ENCODE data around the gene CDH4. TPM values are rescaled to one million over a fixed set of nuclear protein-coding genes. Genes with fewer than 3 reads are reported as not detected.

Gene CDH4
- total and polyA plus RNA-seq, 12 donors: 0.04 to 0.25 (median 0.08) TPM; not detected in 5

GRCh38 chr20:61913423-61914225, 661.6 kb downstream of the CDH4 start:
- Histone ChIP-seq H3K4me3 (no peak overlapping the region), H3K27ac (no peak overlapping the region), H3K9me3 (peaks cover 0 to 20% (median 2%) of the 10 kb centered on the region in 11 donors), H3K36me3 (no peaks in the 10 kb centered on the region), H3K27me3 (peaks cover 0 to 33% (median 6%) of the 10 kb centered on the region in 7 donors), H3K4me1 (no peaks in the 10 kb centered on the region)
- 69% methylated on average over 18 of the region's 18 CpGs for WGBS, 2 donors
- no peak for DNase-seq
- no peak for ATAC-seq
- TF ChIP-seq CTCF (IDR thresholded peaks at IDR 0.05): no peak
- intact Hi-C loops (cut with DNase I): no loop called here

GRCh38 chr20:61915101-61915500, 663.0 kb downstream of the CDH4 start:
- Histone ChIP-seq H3K27ac (no peak overlapping the region), H3K36me3 (no peaks in the 10 kb centered on the region), H3K4me1 (no peaks in the 10 kb centered on the region), H3K4me3 (no peak overlapping the region), H3K9me3 (peaks cover 0 to 20% (median 2%) of the 10 kb centered on the region in 11 donors), H3K27me3 (peaks cover 0 to 25% (median 6%) of the 10 kb centered on the region in 7 donors)
- no peak for TF ChIP-seq CTCF (IDR thresholded peaks at IDR 0.05)
- WGBS, 2 donors: 76 to 90% methylated on average over 7 of the region's 7 CpGs
- DNase-seq: peak in 1 of 2 donors; percentile 1
- ATAC-seq: no peak
- intact Hi-C loops (cut with DNase I): no loop called here

- peaks cover 0 to 7% (median 0%) of the 10 kb centered on the region in 11 donors for H3K9me3 ChIP-seq
- ATAC-seq: no peak
- WGBS, 2 donors: 80 to 81% methylated on average over 6 of the region's 6 CpGs
- no peak for DNase-seq
- H3K36me3 ChIP-seq: no peaks in the 10 kb centered on the region
- no peaks in the 10 kb centered on the region for H3K4me1 ChIP-seq
- H3K4me3 ChIP-seq: no peak overlapping the region
- H3K27ac ChIP-seq: no peak overlapping the region
- H3K27me3 ChIP-seq: peaks cover 0 to 25% (median 6%) of the 10 kb centered on the region in 7 donors
- intact Hi-C loops (cut with DNase I): no loop called here
- no peak for TF ChIP-seq CTCF (IDR thresholded peaks at IDR 0.05)
These were observed 664.3 kb downstream of the CDH4 start for GRCh38 chr20:61916318-61916891.

GRCh38 chr20:61917474-61918145, 665.5 kb downstream of the CDH4 start:
- TF ChIP-seq CTCF (IDR thresholded peaks at IDR 0.05): no peak
- H3K27ac ChIP-seq: no peak overlapping the region
- intact Hi-C loops (cut with DNase I): no loop called here
- H3K9me3 ChIP-seq: peaks cover 0 to 6% (median 0%) of the 10 kb centered on the region in 11 donors
- no peaks in the 10 kb centered on the region for H3K36me3 ChIP-seq
- DNase-seq: no peak
- no peak overlapping the region for H3K4me3 ChIP-seq
- WGBS, 2 donors: 72 to 81% methylated on average over 20 of the region's 20 CpGs
- no peaks in the 10 kb centered on the region for H3K4me1 ChIP-seq
- H3K27me3 ChIP-seq: peaks cover 0 to 25% (median 6%) of the 10 kb centered on the region in 7 donors
- no peak for ATAC-seq

Data from heart right ventricle (tissue), 16 donors.